ENCODE data around the gene HNRNPH2. TPM values are rescaled to one million over a fixed set of nuclear protein-coding genes. Genes with fewer than 3 reads are reported as not detected.

The HNRNPH2 gene, protein sequence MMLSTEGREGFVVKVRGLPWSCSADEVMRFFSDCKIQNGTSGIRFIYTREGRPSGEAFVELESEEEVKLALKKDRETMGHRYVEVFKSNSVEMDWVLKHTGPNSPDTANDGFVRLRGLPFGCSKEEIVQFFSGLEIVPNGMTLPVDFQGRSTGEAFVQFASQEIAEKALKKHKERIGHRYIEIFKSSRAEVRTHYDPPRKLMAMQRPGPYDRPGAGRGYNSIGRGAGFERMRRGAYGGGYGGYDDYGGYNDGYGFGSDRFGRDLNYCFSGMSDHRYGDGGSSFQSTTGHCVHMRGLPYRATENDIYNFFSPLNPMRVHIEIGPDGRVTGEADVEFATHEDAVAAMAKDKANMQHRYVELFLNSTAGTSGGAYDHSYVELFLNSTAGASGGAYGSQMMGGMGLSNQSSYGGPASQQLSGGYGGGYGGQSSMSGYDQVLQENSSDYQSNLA
- total RNA-seq: 79.1 and 81.8 TPM in 2 replicates

DNA sequence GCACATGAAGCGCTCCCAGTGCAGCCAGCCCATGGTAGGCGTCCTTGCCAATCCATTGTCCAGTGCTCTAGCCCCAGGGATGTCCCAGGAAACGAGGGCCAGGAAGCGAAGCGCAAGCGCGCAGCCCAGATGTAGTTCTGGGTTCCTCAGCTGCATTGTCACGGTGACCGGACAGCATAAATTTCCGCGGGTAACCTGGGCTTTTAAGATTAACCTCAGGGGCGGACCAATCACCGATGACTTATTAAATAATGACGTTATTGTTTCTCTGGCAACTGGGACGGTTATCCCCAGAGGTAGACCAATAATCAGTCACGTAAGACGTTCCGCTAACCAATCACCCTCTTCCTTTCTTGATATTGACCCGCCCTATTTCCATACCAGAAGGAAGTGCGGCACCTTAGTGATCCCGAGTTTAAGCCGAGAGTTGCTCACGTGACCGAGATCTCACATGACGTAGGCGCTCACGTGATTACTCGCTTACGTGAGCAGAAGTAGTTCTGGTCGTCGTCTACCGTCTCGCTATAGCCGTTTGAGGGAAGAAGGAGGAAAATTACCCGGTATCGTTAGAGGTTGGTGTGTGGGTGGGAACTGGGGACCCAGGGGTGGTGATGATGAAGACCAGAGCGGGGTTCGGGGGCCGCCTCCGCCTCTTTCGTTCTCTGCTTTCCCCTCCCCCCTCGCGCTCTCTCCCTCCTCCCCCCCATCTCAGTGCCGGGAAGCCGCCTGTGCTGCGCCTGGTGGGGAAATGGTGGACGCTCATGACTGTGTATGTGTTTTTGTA lies at the start of gene HNRNPH2, which contains the start of gene GLA:
Gene HNRNPH2 (plus strand): TSS at position 475 of the 784 bp plus-strand sequence. CDS start 3,767 bp downstream, outside the sequence.
Gene GLA (minus strand): TSS at position 178 of the 784 bp plus-strand sequence. CDS start 22 bp downstream, at position 156.

DNA sequence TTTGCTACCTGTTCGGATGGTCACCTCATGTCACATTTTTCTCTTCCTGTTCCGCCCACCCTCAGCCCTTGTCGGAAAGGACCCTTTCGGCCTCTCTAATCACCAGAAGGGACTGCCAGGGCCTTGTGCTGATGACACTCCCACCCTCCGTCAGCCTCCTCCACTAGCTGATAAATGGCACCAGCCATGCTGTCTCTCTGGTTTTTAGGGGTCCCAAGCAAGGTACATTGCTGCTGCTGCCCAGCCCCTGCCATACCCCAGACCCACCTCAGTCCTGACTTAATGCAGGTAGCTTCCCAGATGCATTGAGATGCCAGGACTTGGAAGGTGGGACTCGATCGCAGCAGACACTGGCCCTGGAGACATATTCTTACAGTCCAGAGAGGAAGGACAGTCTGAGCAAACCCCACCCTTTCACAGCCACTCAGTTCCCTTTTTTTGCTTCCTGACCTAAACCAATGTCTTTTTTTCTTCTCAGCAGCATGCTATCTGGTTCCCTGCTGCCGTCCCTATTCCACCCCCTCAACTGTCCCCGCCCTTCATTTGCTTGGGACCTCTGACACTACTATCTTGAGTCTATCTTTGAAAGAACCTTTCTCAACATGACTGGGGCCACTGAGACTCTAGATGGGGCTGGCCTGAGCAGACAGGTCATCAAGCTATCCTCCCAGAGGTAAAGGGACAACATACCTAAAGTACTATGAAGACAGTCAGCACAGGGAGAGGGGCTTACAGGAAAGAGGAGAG lies 22.1 kb upstream of the HNRNPH2 start, which contains the start of gene BTK:
Gene BTK (minus strand): TSS at position 397 of the 747 bp plus-strand sequence. CDS start 10,907 bp downstream, outside the sequence.

DNA sequence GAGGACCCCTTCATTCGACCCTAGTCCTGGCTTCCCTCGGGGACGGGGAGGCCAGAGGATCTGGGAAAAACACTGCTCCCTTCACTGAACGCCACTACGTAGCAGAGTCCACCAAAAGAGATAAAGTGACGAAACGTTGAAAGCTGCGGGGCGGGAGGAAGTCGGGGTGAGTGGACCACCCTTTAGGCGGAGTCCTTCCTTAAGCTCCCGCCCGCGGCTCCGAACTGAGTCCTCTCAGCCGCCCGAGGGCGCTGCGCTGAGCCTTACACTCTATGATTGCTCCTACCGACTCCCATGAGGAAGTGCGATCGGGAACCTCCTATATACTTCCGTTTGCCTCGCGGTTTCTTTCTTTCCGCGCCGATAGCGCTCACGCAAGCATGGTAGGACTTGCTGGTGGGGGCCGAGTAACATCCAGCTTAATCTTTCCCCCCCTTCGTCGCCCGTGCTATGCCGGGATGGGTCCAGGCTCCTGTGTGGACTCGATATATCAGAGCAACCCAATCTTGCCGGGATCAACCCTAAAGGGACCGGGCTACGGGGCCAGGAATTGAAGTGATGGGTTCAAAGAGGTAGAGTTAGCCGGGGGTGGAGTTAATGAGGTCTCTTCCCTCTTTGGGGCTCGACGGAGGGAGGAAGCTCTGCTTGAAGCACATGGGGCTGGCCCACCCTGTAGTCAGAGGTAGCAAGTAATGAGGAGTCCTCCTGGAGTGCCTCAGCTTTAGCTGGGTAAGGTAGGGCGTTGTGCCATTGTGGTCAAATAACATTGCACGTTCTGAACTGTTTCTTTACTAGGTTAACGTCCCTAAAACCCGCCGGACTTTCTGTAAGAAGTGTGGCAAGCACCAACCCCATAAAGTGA lies 17.1 kb upstream of the HNRNPH2 start, which contains the start of gene RPL36A:
Gene RPL36A (plus strand): TSS at position 348 of the 862 bp plus-strand sequence. CDS start 33 bp downstream, at position 381.

Other genes starting within 250 kb of the HNRNPH2 start
- gene DRP2, start 188.4 kb upstream of the HNRNPH2 start, total RNA-seq: 0.80 and 1.0 TPM in 2 replicates
- gene TAF7L, start 116.9 kb upstream of the HNRNPH2 start, total RNA-seq: 1.4 and 2.4 TPM in 2 replicates
- gene TIMM8A, start 59.5 kb upstream of the HNRNPH2 start, total RNA-seq: 10.4 and 12.7 TPM in 2 replicates
- 0.14 and 0.27 TPM in 2 replicates for gene BTK, start 22.0 kb upstream of the HNRNPH2 start, total RNA-seq
- gene RPL36A, start 17.2 kb upstream of the HNRNPH2 start, total RNA-seq: 407 and 700 TPM in 2 replicates
- 42.2 and 43.3 TPM in 2 replicates for gene GLA, start 297 bp upstream of the HNRNPH2 start, total RNA-seq
- gene ARMCX4, start 77.2 kb downstream of the HNRNPH2 start, total RNA-seq: 6.8 and 9.0 TPM in 2 replicates
- gene ARMCX1, start 142.3 kb downstream of the HNRNPH2 start, total RNA-seq: 26.6 and 27.8 TPM in 2 replicates
- gene ARMCX6, start 209.8 kb downstream of the HNRNPH2 start, total RNA-seq: 27.4 and 30.1 TPM in 2 replicates
- gene ARMCX3, start 214.9 kb downstream of the HNRNPH2 start, total RNA-seq: 55.8 and 57.8 TPM in 2 replicates